HepG2 (cell line): Measurements from ENCODE around the gene SRF. TPM values are rescaled to one million over a fixed set of nuclear protein-coding genes. Genes with fewer than 3 reads are reported as not detected.

Experiments
- ATAC-seq: fragments of 200-7000 bp; cut with Tn5 transposase; 3 replicates; pipeline ENCODE4 v1.9.1; 2020; ENCODE audit warnings: mild to moderate bottlenecking, moderate library complexity
- BruUV-seq: library from RNA; stranded (reverse); fragments of 400-500 nt; replicated peaks from 2 replicates; lab custom pipeline; 2021; lab: Mats Ljungman, UMichigan
- CTCF ChIA-PET: fragments of 300-600 bp; formaldehyde crosslinking; extraction: SDS; loops from one replicate; lab custom pipeline; 2021; ENCODE audit warnings: low total read pairs, inconsistent platforms, low intra/inter-chr PET ratio; lab: Yijun Ruan, JAX
- POLR2A ChIA-PET: fragments of 350-600 bp; sonication (Branson Sonifier 250); formaldehyde crosslinking; loops from one replicate; lab custom pipeline; 2020; ENCODE audit warnings: antibody characterized with exemption, inconsistent platforms; lab: Yijun Ruan, JAX
- DNase-seq: peaks from one replicate; pipeline ENCODE4 v3.0.0-alpha.2; 2015; ENCODE audit warnings: low spot score
- FAIRE-seq: peaks from 3 replicates; lab custom pipeline; 2011; peaks lifted over from hg19 to GRCh38; lab: Jason Lieb, UNC
- H2AFZ ChIP-seq: one replicate; pipeline ENCODE4 v1.6.1; 2011; ENCODE audit warnings: low read length, inconsistent platforms
- H3K27ac ChIP-seq: fragments of 300-600 bp; 3 replicates; pipeline ENCODE4 v1.8.0; 2011; ENCODE audit warnings: mixed run types, mild to moderate bottlenecking, mixed read lengths, low read length, inconsistent platforms; ENCODE audit not compliant: insufficient read depth; ENCODE audit errors: extremely low read length
- H3K27me3 ChIP-seq, 2 experiments: fragments of 200-600 bp in 1 of 2; 2 replicates in 1 of 2; 3 replicates in 1 of 2; pipeline versions ENCODE4 v1.6.0 to v1.8.0; 2011; ENCODE audit warnings: low read length in 2 of 2, mild to moderate bottlenecking in 2 of 2, moderate library complexity in 2 of 2, inconsistent platforms in 1 of 2; ENCODE audit not compliant: insufficient read depth in 2 of 2, control insufficient read depth in 1 of 2
- H3K36me3 ChIP-seq, 2 experiments: fragments of 200-600 bp in 1 of 2; replicated peaks in 1 of 2; 2 replicates in 1 of 2; 3 replicates in 1 of 2; pipeline versions ENCODE4 v1.5.1 to v1.8.0; 2011; ENCODE audit warnings: low read length in 2 of 2, inconsistent platforms in 1 of 2; ENCODE audit not compliant: insufficient read depth in 2 of 2, control insufficient read depth in 1 of 2
- H3K4me1 ChIP-seq: 2 replicates; pipeline ENCODE4 v1.5.1; 2012; ENCODE audit warnings: low read length, inconsistent platforms; ENCODE audit not compliant: insufficient read depth
- H3K4me2 ChIP-seq: 2 replicates; pipeline ENCODE4 v1.6.0; 2011; ENCODE audit warnings: low read depth, low read length, inconsistent platforms
- H3K4me3 ChIP-seq, 3 experiments: fragments of 200-600 bp in 1 of 3; sonication (generic), shearing (Covaris generic) in 1 of 3; replicated peaks in 1 of 3; 2 replicates each; pipeline ENCODE4 v1.5.1; 2011 to 2016; ENCODE audit warnings: low read length in 3 of 3, inconsistent platforms in 2 of 3, low read depth in 2 of 3, mild to moderate bottlenecking in 2 of 3, control low read depth in 1 of 3, mixed read lengths in 1 of 3; ENCODE audit not compliant: insufficient read depth in 1 of 3
- H3K79me2 ChIP-seq: one replicate; pipeline ENCODE4 v1.6.1; 2011; ENCODE audit warnings: low read length, inconsistent platforms; ENCODE audit not compliant: insufficient read depth
- H3K9ac ChIP-seq: 2 replicates; pipeline ENCODE4 v1.6.0; 2011; ENCODE audit warnings: mild to moderate bottlenecking, low read depth, low read length, inconsistent platforms; ENCODE audit not compliant: insufficient read depth
- H3K9me3 ChIP-seq: 2 replicates; pipeline ENCODE4 v1.5.1; 2012; ENCODE audit warnings: mild to moderate bottlenecking, low read length
- H4K20me1 ChIP-seq: 2 replicates; pipeline ENCODE4 v1.6.0; 2011; ENCODE audit warnings: inconsistent platforms, mild to moderate bottlenecking, low read length, moderate library complexity; ENCODE audit not compliant: insufficient read depth
- CEBPB ChIP-seq: IDR thresholded peaks from 2 replicates; pipeline ENCODE4 v1.6.1; 2011; ENCODE audit warnings: low read depth, low read length, improper control_type of control experiment, borderline replicate concordance
- FOXC1 ChIP-seq: sonication (generic); formaldehyde crosslinking; IDR thresholded peaks from 2 replicates; pipeline ENCODE4 v1.8.0; 2022; ENCODE audit warnings: mild to moderate bottlenecking, missing genetic modification reagents, borderline replicate concordance
- ISL2 ChIP-seq: sonication (generic); formaldehyde crosslinking; IDR thresholded peaks from 2 replicates; pipeline ENCODE4 v1.5.0; 2020; ENCODE audit warnings: missing genetic modification reagents
- JDP2 ChIP-seq: sonication (generic); formaldehyde crosslinking; IDR thresholded peaks from 2 replicates; pipeline ENCODE4 v1.8.1; 2022; ENCODE audit warnings: missing genetic modification reagents, borderline replicate concordance
- MTF2 ChIP-seq: sonication (generic); formaldehyde crosslinking; IDR thresholded peaks from 2 replicates; pipeline ENCODE4 v1.5.0; 2020; ENCODE audit warnings: missing genetic modification reagents, borderline replicate concordance
- POLR2G ChIP-seq: fragments of 200-400 bp; formaldehyde crosslinking; IDR thresholded peaks from 2 replicates; pipeline ENCODE4 v1.6.1; 2018; ENCODE audit warnings: mild to moderate bottlenecking, low read depth, low read length, moderate library complexity
- RBAK ChIP-seq: sonication (generic); formaldehyde crosslinking; IDR thresholded peaks from 2 replicates; pipeline ENCODE4 v1.5.1; 2020; ENCODE audit warnings: mild to moderate bottlenecking, missing genetic modification reagents
- REL ChIP-seq: sonication (generic); formaldehyde crosslinking; conservative IDR thresholded peaks from 2 replicates; pipeline ENCODE4 v1.8.0; 2022; ENCODE audit warnings: mild to moderate bottlenecking, missing genetic modification reagents, moderate library complexity
- SMAD9 ChIP-seq: sonication (generic); formaldehyde crosslinking; IDR thresholded peaks from 2 replicates; pipeline ENCODE4 v1.5.1; 2020; ENCODE audit warnings: mild to moderate bottlenecking, missing genetic modification reagents
- ZNF598 ChIP-seq: sonication (generic); formaldehyde crosslinking; IDR thresholded peaks from 2 replicates; pipeline ENCODE4 v1.5.1; 2020; ENCODE audit warnings: mild to moderate bottlenecking, missing genetic modification reagents, borderline replicate concordance
- ZNF83 ChIP-seq: sonication (generic); formaldehyde crosslinking; IDR thresholded peaks from 2 replicates; pipeline ENCODE4 v1.4.0; 2020; ENCODE audit warnings: missing genetic modification reagents, mild to moderate bottlenecking, borderline replicate concordance
- ZNF878 ChIP-seq: sonication (generic); formaldehyde crosslinking; IDR thresholded peaks from 2 replicates; pipeline ENCODE4 v1.8.1; 2023; ENCODE audit warnings: mild to moderate bottlenecking, missing genetic modification reagents, moderate library complexity
- WGBS: methylation state at CpG from one replicate; pipeline ENCODE4 v1.1.6; 2017; ENCODE audit warnings: low lambda C conversion rate; 5-methylcytosine and 5-hydroxymethylcytosine counted together
- in situ Hi-C: cut with HindIII; loops from 2 replicates; pipeline ENCODE4 v1.10.0; 2017; ENCODE audit warnings: low pct_unique_long_range_greater_than_20kb; ENCODE audit not compliant: extremely low pct_ligation_motif_present
- intact Hi-C: fragments of 100-400 bp; cut with micrococcal nuclease; formaldehyde crosslinking; loops from one replicate; pipeline ENCODE4 v1.10.0; 2022; ENCODE audit not compliant: unreplicated experiment
- polyA plus RNA-seq, 8 experiments: library from polyadenylated mRNA; depleted of rRNA in 3 of 8; stranded (reverse) in 7 of 8; unstranded in 1 of 8; fragments of >200 nt; fragmentation: Illumina TruSeq in 4 of 8; extraction: Trizol in 4 of 8; gene quantifications; 2 replicates each; pipeline versions ENCODE4 v1.2.1 to v1.2.3, GENCODE V29; 2011 to 2016; ENCODE audit warnings: low read depth in 4 of 8, missing spikeins in 1 of 8, mixed read lengths in 1 of 8; ENCODE audit not compliant: insufficient read depth in 1 of 8
- total RNA-seq, 5 experiments: library from RNA; depleted of rRNA; stranded (reverse); fragments of >200 nt; fragmentation: Illumina TruSeq; extraction: Trizol; gene quantifications; 2 replicates each; pipeline ENCODE4 v1.2.3, GENCODE V29; 2016; ENCODE audit warnings: low read depth in 1 of 5

Gene SRF
- total and polyA plus RNA-seq, 2 of the 13 experiments (the other 11 are each of a cell fraction or from before 2014, with no cell fraction given): 25.5 to 44.1 TPM

- peak; percentile 93 for TF ChIP-seq POLR2G
Measured at GRCh38 chr6:43228951-43229802, 58.1 kb downstream of the SRF start, which contains the start of gene DNPH1 (continued).

DNA sequence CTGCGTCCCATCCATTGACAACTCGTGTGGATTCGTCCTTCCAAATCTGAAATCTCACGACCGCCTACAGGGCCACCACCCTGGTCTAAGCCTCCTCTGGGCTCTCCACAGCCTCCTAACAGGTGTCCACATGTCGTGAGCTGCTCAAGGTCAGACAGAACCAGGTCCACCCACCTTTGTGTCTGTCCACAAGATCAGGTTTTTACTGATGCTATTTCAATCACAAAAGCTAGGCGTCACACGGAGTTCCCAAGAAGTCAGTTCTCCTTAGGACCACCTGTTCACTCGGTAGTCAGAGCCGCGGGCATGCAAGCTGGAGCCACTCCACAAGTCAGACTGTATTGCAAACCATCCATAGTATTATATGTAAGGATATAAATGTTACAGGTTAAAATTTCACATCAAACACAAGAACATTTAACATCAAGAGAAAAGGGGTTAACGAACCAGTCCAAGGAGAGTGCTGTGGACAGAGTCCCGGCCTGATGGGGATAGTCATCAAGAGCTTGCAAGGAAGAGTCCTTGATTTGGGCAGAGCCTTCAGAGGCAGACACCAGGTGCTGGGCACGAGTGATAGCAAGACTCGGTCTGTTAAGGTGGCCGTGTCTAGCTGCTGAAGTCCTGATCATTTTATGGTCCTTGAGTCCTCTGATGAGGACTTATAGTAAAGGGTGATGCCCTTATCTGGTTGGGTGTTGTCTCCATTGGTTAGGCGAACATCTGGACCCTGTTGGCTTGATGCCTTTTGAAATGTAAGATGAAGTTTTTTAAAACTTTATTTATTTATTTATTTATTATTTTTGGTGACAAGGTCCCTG, 58.9 kb downstream of the SRF start:
- CTCF ChIA-PET: interaction anchor here (1.3 to 2.9 kb wide), 3 partner anchors 32 to 126 kb away, joined by 3 to 13 read pairs (median 7); no protein-coding TSS in a partner anchor
- POLR2A ChIA-PET: interaction anchor here (1.0 to 3.2 kb wide), 18 partner anchors 8 to 266 kb away, joined by 3 to 12 read pairs (median 6); partner anchors contain the start of genes CUL9, KLC4, MRPL2 and SLC22A7
- in situ Hi-C loops: no loop called here
- BruUV-seq: no TSS peak
- peaks cover 0 to 18% of the 10 kb centered on the region in 2 experiments; a peak in 2 of 5 replicates for H3K27me3 ChIP-seq
- no peak overlapping the region for H3K27ac ChIP-seq
- 61% methylated on average over 17 of the region's 17 CpGs for WGBS
- peak overlapping the region; percentile 79 for H3K4me2 ChIP-seq
- FAIRE-seq: no peak
- 0 out of 2 replicates have a peak overlapping the region, but pooled peaks have one; percentile 89 for H3K9ac ChIP-seq
- H4K20me1 ChIP-seq: no peaks in the 10 kb centered on the region
- peaks cover 20% of the 10 kb centered on the region for H3K4me1 ChIP-seq
- H3K9me3 ChIP-seq: no peaks in the 10 kb centered on the region
- peak overlapping the region in 1 of 3 experiments; percentile 82; a peak in 1 of 6 replicates for H3K4me3 ChIP-seq
- H3K36me3 ChIP-seq: 0 out of 5 replicates have a peak, but pooled peaks cover 0 to 9% of the 10 kb centered on the region in 2 experiments
- peak; percentile 20 for ATAC-seq
- peaks cover 6% of the 10 kb centered on the region for H3K79me2 ChIP-seq
- DNase-seq: no peak
- H2AFZ ChIP-seq: no peak overlapping the region
- TF ChIP-seq CEBPB (no peak), MTF2 (CRISPR knock-in tag) (0 out of 2 replicates have a peak, but pooled peaks have one; percentile 44), ZNF878 (0 out of 2 replicates have a peak, but pooled peaks have one; percentile 1), SMAD9 (CRISPR knock-in tag) (no peak), REL (CRISPR knock-in tag) (0 out of 2 replicates have a peak, but pooled peaks have one; percentile 16), ZNF83 (0 out of 2 replicates have a peak, but pooled peaks have one; percentile 5), RBAK (0 out of 2 replicates have a peak, but pooled peaks have one; percentile 14), ZNF598 (CRISPR knock-in tag) (0 out of 2 replicates have a peak, but pooled peaks have one; percentile 47), JDP2 (CRISPR knock-in tag) (no peak), ISL2 (CRISPR knock-in tag) (no peak), FOXC1 (0 out of 2 replicates have a peak, but pooled peaks have one; percentile 1)
- intact Hi-C loops: loop anchor here (1.0 kb wide), 1 partner anchor 56 kb away; no protein-coding TSS in a partner anchor
